HG02943 (cell line): ENCODE measurements around the gene PFDN1.
"Not testable (repeated sequence)": the region's sequence is repeated elsewhere in the genome, so short reads cannot be mapped to it uniquely, and the experiment has no call there.

Source experiments
- ATAC-seq: cut with Tn5 transposase; IDR thresholded peaks from one replicate; pipeline ENCODE4 v1.9.1; 2021; ENCODE audit warnings: mild to moderate bottlenecking, low read depth, moderate library complexity; ENCODE audit not compliant: unreplicated experiment

PFDN1 gene, protein sequence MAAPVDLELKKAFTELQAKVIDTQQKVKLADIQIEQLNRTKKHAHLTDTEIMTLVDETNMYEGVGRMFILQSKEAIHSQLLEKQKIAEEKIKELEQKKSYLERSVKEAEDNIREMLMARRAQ

GRCh38 chr5:140302786-140303639, at the start of gene PFDN1:
Gene PFDN1 (minus strand): TSS chr5:140303101. CDS start chr5:140303073, 28 bp downstream.
- ATAC-seq: peak; percentile 96

DNA sequence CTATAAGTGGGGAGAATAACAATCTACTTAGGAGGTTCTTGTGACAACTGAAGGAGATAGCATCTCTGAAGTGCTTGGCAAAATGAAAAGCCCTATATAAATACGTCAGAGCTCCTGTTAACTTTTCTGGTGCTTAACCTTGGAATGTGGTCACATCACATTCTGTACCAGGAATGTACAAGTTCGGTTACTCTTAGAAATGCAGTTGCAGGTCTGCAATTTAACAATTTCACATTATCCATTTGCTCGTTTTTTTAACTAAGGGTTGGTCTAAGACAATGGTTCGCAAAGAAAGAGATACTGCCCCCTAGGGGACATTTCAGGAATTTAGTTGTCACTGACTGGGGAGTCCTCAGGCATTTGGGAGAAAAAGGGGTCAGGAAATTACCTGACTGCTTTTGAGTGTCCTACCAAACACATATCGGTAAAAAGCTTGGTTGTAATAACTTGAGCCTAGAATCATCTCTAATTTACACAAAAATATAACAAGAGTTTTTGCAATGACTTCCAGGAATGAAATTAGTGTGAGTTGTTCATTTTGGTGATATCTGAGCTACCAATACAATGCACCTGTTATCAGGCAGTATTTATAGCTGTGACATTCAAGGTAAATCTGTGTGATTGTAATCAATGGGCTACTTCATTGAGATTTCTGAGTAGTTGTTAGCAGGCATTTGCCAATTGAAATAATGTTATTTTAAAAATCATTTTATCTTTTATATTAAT, 48.9 kb upstream of the PFDN1 start:
- no peak for ATAC-seq

GRCh38 chr5:140349244-140349643, 46.3 kb upstream of the PFDN1 start:
- ATAC-seq: no peak

DNA sequence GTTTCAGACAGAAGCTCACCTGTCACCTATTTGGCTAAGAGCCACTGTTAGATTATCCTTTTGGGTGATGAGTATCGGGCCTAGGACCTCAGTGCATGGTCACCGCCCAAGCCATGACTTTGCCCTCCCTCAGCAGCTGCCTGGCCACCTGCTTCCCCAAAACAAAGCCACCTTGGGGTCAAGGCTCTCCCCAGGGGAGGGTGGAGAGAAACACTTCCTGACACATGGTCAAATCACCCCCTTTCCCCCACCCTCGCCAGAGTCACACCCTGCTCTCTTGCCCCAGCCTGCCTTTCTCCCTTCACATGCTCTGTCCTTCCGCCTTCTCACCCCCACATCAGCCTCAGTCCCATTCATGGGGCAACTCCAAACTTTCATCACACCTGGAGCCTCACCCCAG, 45.2 kb upstream of the PFDN1 start:
- no peak for ATAC-seq

DNA sequence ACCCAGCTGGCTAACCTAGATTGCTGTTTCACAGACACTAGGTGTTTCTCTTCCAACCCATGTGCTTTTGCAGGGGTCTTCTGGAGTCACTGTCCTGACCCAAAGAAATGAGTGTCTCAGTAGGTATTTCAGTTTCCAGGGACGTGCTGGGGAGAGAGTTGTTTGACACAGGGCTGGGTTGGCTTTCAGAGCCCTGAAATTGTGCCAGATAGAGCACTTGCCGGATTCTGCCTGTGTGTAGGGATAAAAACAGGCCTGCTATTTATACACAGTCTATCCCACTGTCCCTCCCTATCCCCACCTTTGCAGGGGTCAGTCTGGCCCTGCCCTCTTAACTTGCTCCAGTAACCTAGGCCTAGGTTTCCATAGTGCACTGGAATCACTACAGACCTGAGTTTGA, 44.5 kb upstream of the PFDN1 start:
- no peak for ATAC-seq

DNA sequence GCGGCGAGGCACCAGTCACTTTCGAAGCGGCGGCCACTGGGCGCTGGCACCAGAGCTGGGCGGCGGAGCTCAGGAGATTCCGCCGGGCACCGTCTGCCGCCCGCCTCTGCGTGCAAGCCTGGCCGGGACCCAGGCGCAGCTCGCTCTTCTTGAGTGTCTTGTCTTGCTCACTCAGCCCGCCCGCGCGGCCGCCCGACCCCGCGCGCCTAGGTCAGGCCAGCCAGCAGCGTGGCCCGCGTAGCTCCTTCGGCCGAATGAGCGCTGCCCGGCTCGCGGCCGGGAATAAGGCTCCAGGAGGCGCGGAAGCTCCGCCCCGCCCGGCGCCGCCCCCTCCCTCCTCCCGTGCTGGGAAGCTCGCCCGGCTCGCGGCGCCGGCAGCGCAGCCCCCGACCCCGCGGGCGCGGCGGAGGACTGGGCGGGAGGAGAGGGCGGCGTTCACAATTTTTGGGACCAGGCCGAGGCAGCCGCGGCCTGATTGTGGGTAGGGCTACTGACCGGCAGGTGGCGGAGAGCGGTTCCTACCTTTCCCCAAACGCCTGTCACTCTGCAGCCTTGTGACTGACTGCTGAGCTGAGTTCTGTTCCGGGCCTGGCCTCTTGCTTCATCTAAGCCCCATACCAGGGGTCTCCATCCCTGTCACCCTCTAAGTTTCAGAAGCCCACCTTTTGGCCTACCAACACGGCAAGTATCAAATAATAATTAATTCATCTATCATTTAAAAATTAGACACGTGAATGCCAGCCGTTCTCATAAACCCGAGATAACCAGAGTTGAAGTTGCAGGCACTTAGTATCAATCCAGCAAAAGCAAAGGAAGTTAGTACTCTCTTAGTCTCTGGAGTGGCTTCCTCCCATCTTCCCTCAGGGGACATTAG, 43.7 kb upstream of the PFDN1 start, which contains the start of gene HBEGF:
HBEGF (minus strand) TSS at position 256 of the 874 bp plus-strand sequence. CDS start 275 bp downstream, outside the sequence.
- ATAC-seq: peak; percentile 78

- ATAC-seq: peak; percentile 17
These were observed 43.0 kb upstream of the PFDN1 start for GRCh38 chr5:140345919-140346347.

DNA sequence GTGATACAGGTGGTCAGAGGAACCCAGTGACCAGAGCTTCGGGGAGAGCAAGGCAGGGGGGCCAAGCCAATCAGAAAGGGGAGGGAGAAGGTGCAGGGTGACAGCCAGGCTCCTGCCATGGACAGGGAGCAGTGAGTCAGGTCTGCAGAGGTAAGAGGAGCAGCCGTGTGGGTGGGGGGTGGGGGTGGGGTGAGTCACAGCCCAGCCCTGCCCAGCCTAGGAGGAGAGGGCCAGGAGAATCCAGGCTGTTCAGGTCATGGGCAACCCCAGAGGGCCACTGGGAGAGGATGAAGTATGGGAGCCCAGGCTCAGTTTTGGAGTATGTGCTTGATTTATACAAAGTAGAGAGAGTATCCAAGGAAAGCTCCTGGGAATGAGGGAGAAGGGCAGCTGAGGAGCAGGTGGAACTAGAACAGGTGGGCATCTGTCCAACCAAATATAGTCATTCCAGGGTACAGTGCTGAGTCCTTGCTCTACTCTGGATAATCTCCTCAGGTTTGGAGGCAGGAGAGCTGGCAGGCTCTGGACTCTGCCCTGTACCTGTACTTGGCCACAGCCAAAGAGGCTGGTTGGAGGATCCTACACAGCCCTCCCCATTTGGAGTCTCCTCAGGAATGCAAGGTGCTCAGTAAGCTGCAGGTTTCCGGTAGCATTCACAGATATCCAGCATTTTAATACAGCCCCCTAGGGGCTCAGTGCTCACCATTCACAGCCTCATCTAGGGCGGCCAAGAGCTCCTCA, 42.0 kb upstream of the PFDN1 start:
- no peak for ATAC-seq

GRCh38 chr5:140343849-140344248, 40.9 kb upstream of the PFDN1 start:
- ATAC-seq: not testable (repeated sequence)

DNA sequence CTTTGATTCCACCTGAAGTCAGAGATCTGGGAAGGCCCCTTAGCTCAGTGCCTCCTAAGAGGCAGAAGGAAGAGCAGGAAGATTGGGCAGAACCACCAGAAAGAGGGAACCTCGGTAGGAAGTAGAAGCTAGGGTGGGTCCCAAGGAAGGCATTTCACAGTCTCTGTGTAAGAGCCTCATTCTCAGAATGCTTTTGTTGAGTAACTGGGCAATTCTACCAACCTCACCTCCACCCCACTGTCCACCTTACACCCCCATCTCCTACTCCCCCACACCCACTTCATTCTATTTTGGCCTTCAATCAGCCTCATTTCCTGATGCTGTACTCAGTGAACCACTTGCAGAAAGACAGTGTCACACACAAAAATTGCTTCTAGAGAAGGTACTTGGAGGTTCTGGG, 40.0 kb upstream of the PFDN1 start:
- ATAC-seq: no peak

DNA sequence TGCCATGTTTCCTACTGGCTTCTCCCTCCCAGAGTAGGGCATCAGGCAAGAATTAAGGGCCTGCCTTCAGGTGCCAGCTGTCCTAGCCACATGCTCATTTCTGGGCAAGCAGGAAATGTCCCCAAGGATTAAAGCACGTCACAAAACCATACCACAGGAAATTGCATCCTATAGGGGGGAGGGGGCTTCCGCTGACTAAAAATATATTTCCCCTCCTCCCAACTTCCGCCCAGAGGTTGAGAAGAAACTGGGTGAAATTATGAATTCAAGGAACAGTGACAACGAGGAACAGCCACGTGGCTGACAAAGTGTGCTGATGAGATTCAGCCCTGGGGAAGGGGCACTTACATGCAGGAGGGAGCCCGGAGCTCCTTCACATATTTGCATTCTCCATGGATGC, 39.4 kb upstream of the PFDN1 start:
- no peak for ATAC-seq

GRCh38 chr5:140341591-140341990, 38.7 kb upstream of the PFDN1 start:
- no peak for ATAC-seq

- no peak for ATAC-seq
These were observed 37.8 kb upstream of the PFDN1 start for GRCh38 chr5:140340605-140341121.

DNA sequence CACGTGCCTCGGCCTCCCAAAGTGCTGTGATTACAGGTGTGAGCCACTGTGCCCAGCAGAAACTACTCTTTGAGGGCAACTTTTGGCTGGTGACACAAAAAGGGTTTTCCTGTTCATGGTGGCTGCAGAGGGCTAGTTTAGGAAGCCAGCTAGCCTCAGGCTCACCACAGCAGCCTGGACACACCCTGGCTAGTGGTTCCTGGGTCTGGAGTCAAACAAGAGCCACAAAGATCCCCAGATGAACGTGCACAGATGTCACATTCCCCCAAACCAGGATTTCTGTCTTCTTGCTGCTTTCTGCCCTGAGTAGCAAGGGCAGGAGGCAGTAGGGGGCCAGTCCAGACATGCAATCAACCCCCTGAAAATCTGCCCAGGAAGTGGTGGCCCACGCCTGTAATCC, 36.7 kb upstream of the PFDN1 start:
- ATAC-seq: no peak

GRCh38 chr5:140338908-140339307, 36.0 kb upstream of the PFDN1 start:
- no peak for ATAC-seq

DNA sequence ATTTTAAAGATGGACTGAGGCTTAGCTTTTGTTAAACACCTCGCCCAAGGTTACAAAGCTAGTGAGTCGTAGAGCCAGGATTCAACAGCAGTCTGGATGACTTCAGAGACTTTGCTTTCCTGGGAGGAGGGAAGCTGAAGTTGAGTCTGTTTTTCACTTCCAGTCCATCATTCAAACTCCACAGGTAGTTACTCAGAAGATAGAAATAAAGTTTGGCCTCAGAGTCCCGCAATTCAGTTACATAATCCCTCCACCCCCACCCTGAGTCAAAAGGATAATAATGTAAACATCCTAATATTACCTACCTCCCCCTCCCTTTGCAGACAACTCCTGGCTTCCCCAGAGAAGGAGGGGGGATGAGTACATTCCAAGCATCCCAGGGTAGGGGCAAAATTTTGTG, 35.4 kb upstream of the PFDN1 start:
- ATAC-seq: no peak

DNA sequence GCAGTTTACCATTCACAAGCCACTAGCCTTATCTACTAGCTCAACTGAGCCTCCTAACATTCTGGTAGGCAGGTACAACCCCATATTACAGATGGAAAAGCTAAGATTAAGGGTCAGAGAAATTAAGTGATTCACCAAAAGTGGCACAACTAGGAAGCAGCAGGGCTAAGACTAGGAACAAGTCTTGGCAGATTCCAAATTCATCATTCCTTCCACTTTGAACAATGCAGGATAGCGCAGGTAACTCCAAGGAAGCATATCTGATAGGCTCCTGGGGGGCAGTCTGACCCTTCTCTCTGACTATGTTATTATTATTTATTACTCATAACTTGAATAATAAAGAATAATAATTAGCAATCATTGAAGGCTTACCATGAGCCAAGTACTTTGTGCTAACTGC, 35.0 kb upstream of the PFDN1 start:
- ATAC-seq: no peak

DNA sequence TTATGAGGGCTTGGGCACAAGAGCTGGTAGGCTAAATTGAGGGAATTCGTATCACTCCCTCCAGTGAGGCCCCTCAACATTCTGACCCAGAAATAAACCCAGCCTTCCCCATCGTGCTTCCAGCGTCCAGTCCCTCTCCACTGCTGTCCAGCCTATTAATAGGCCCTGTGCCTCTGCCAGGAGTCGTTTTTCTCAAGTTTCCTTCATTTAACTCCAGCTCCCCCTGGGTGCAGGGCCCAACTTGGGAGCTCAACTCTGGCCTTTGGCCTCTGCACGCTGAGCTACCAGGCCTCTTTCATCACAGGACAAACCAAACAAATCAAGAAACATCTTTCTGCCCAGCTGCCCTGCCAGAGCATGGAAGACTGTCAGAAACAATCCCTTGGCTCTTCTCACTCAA, 33.5 kb upstream of the PFDN1 start:
- ATAC-seq: no peak

DNA sequence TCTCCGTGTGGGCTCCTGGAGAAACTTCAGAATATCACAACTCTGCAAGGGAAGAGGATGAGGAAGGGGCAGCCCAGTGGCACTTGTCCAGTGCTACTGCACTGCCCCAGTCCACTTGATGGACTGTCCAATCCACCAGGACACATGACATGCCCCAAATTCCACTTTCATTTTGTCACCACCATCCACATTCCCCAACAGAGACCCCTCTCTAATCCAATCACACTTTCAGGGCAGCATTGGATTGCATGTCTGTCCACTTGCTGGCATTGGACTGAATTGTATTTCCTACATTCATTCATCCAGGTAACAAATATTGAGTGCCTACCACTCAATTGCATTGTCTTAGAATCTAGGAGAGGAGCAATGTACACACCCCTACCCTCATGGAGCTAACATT, 28.7 kb upstream of the PFDN1 start:
- ATAC-seq: no peak
